ENCODE results near the gene HIVEP3. TPM values are rescaled to one million over a fixed set of nuclear protein-coding genes. Genes with fewer than 3 reads are reported as not detected.

HIVEP3 gene
- total RNA-seq, 2 donors from 2014 or later: 3.4 to 4.0 TPM

DNA sequence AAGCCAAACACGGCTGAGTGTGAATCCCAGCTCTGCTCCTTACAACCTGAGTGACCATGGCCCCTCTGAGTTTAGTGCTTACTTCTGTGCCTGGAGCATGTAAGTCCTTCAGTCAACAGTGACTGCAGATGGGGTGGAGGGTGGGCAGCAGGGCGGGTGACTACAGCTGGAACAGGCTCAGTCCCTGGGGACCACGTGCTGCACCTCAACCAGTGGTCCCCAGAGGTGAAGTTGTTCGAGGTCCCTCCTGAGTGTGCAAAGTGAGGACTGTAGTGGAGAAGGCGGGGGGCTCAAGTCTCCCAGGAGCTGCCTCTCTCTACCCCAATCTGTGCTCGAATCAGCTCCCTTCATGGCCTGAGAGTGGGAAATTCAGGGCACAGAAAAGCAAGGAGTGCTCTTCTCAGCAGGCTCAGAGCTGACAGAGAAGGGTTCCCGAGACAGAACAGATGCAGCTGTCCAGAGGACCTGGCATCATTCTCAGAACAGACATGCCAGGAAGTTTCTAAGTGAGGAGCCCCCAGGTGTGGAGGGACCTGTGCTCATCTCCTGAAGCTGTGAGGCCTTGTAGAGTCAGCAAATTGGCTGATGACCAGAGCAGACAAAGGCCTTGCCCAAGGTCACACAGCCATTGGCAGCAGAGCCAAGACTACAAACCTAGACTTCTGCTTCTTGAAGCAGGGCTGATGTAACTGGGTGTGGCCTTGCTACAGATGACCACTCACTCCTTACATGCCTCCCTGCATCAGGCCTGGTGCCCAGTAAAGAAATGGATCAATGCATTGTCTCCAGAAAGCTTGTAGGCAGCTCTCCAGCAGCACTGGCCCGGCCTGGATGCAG lies 372.5 kb downstream of the HIVEP3 start:
- 68 to 91% methylated on average over 5 to 8 of the region's 8 CpGs for WGBS, 2 donors
- H3K36me3 ChIP-seq (replicated peaks in 1 of 2; ENCODE audit: insufficient read depth in 1 of 2, low read depth in 2 of 2): no peaks in the 10 kb centered on the region
- DNase-seq (no peak), ATAC-seq (no peak)
- no peak for TF ChIP-seq POLR2A (IDR thresholded peaks at IDR 0.05)
- TF ChIP-seq, protein P1, sequence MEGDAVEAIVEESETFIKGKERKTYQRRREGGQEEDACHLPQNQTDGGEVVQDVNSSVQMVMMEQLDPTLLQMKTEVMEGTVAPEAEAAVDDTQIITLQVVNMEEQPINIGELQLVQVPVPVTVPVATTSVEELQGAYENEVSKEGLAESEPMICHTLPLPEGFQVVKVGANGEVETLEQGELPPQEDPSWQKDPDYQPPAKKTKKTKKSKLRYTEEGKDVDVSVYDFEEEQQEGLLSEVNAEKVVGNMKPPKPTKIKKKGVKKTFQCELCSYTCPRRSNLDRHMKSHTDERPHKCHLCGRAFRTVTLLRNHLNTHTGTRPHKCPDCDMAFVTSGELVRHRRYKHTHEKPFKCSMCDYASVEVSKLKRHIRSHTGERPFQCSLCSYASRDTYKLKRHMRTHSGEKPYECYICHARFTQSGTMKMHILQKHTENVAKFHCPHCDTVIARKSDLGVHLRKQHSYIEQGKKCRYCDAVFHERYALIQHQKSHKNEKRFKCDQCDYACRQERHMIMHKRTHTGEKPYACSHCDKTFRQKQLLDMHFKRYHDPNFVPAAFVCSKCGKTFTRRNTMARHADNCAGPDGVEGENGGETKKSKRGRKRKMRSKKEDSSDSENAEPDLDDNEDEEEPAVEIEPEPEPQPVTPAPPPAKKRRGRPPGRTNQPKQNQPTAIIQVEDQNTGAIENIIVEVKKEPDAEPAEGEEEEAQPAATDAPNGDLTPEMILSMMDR (IDR thresholded peaks at IDR 0.05): no peak
- H3K9me3 ChIP-seq: no peaks in the 10 kb centered on the region
- intact Hi-C loops (cut with DNase I): no loop called here
- no peaks in the 10 kb centered on the region for H3K27me3 ChIP-seq
- H3K4me3 ChIP-seq: no peak overlapping the region
- H3K4me1 ChIP-seq: no peaks in the 10 kb centered on the region
- H3K27ac ChIP-seq: no peak overlapping the region

DNA sequence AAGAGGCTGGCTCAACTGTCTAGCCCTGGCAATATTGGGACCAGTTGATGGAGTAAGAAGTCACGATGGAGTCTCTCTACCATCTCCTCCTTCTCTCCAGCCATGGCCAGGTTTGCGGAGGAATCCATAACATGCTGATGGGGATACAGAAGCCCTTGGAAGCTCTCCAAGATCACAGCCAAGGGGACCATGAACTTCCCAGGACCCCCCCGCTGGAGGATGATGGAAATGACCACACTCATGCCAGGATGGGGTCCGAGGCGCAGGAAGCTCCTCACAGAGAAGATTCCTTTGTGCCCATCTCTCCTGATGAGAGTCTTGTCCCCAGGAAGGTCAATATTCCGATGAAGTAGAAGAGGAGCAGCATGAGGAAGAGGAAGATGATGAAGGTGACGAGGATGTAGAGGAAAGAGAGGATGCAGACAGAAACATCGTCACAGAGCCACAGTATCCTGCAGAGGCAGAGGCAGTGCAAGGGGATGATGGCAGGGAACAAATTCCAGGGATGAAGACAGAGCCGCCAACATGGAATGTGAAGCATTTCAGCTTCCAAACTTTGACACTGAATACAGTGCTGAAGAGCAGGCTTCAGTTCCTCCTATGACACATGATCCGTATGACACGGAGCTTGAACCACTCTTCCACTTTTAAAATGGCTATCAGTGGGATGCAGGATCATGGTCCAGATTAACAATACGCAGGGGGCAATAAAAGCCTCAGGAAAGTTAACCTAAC lies 376.4 kb downstream of the HIVEP3 start:
- DNase-seq (peak in 1 of 4 donors; percentile 4), ATAC-seq (no peak)
- TF ChIP-seq, protein P1 (IDR thresholded peaks at IDR 0.05): no peak
- TF ChIP-seq POLR2A (IDR thresholded peaks at IDR 0.05): no peak
- H3K9me3 ChIP-seq: no peaks in the 10 kb centered on the region
- H3K4me1 ChIP-seq: peaks cover 8% of the 10 kb centered on the region
- no peak overlapping the region for H3K27ac ChIP-seq
- H3K27me3 ChIP-seq: no peaks in the 10 kb centered on the region
- no peaks in the 10 kb centered on the region for H3K36me3 ChIP-seq (replicated peaks in 1 of 2; ENCODE audit: insufficient read depth in 1 of 2, low read depth in 2 of 2)
- no peak overlapping the region for H3K4me3 ChIP-seq
- 82 to 83% methylated on average over 11 to 12 of the region's 12 CpGs for whole genome bisulfite sequencing, 2 donors
- intact Hi-C loops (cut with DNase I): no loop called here

DNA sequence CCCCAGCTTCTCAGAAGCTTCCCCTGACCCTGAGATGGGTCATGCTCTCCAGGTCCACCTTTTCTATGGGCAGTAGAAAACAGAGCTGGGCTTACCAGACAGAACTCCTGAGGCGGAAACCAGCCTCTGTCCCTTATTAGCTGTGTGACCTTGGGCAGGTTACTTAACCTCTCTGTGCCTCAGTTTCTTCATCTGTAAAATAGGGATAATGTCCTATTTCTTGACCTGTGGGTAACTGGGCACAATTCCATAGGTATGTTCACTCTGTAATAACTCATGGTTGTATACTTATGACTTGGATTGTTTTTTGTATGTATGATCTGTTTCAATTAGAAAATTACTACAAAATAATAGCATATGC lies 377.1 kb downstream of the HIVEP3 start:
- intact Hi-C loops (cut with DNase I): no loop called here
- H3K27me3 ChIP-seq: no peaks in the 10 kb centered on the region
- no peaks in the 10 kb centered on the region for H3K36me3 ChIP-seq (replicated peaks in 1 of 2; ENCODE audit: insufficient read depth in 1 of 2, low read depth in 2 of 2)
- H3K4me1 ChIP-seq: peaks cover 15% of the 10 kb centered on the region
- 95 to 100% methylated on average over 1 of the region's 1 CpG for WGBS, 2 donors
- no peak for TF ChIP-seq POLR2A (IDR thresholded peaks at IDR 0.05)
- TF ChIP-seq, protein P1 (IDR thresholded peaks at IDR 0.05): no peak
- no peak for ATAC-seq
- DNase-seq: no peak
- H3K9me3 ChIP-seq: no peaks in the 10 kb centered on the region
- H3K4me3 ChIP-seq: no peak overlapping the region
- no peak overlapping the region for H3K27ac ChIP-seq

DNA sequence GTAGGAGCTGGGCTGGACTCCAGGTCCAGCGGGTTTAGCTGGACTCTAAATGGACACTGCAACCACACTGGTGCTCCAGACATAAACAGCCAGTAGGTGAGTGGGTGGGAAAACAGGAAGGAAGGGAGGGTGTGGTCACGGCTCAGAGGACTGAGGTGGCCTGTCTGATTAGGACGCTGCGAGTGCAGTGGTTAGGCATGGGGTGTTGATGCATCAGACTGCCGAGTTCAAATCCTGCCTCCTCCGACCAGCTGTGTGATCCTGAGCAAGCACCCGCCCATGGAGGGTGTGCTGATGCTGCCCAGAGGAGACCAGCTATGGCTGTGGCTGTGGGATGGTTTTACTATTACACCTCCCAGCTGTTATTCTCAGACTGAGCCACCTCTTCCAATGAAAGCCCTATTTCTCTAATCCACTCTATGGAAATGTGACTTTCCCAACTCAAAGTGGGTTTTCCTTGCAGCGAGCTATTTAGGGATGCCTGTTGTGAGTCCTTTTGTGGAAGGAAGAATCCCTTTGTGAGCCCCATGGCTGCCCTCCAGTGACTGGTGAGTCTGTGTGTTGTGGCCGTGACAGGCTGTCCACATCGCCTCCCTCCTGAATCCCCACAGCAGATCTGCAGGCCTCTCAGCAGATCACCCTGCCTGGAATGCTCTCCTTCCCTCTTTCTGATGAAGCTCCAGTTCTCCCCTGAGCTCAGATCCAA lies 377.7 kb downstream of the HIVEP3 start:
- Histone ChIP-seq H3K9me3 (no peaks in the 10 kb centered on the region), H3K27me3 (no peaks in the 10 kb centered on the region), H3K27ac (no peak overlapping the region), H3K4me3 (no peak overlapping the region), H3K4me1 (peaks cover 15% of the 10 kb centered on the region), H3K36me3 (replicated peaks in 1 of 2; ENCODE audit: insufficient read depth in 1 of 2, low read depth in 2 of 2) (no peaks in the 10 kb centered on the region)
- 73% methylated on average over 10 of the region's 10 CpGs for WGBS, 2 donors
- ATAC-seq: no peak
- DNase-seq: peak in 2 of 4 donors; percentile 4
- intact Hi-C loops (cut with DNase I): no loop called here
- TF ChIP-seq, protein P1 (IDR thresholded peaks at IDR 0.05): no peak
- TF ChIP-seq POLR2A (IDR thresholded peaks at IDR 0.05): no peak

All from body of pancreas (tissue), 4 donors.